Stimulated activated naive CD8-positive, alpha-beta T cell treated with anti-CD3 and anti-CD28 coated beads, Interleukin-15, Interleukin-2, amounts not matched to agents 100 ng/mL and 50 ng/mL, for 24 hours (primary cell): ENCODE measurements around the gene UBE2I.
A peak's percentile ranks its signal among the peaks of the same experiment; 100 is the strongest.

ENCODE experiments used
- H3K27ac Mint-ChIP-seq: one replicate; pipeline ENCODE4 v1.8.0; 2021; ENCODE audit warnings: mild to moderate bottlenecking, mixed read lengths
- H3K27me3 Mint-ChIP-seq: one replicate; pipeline ENCODE4 v1.8.0; 2021; ENCODE audit warnings: mixed read lengths
- H3K36me3 Mint-ChIP-seq: one replicate; pipeline ENCODE4 v1.8.0; 2021; ENCODE audit warnings: low read depth, mixed read lengths
- H3K4me1 Mint-ChIP-seq: one replicate; pipeline ENCODE4 v1.8.0; 2021; ENCODE audit warnings: low read depth, mixed read lengths
- H3K4me3 Mint-ChIP-seq: one replicate; pipeline ENCODE4 v1.8.0; 2021; ENCODE audit warnings: mild to moderate bottlenecking, mixed read lengths
- H3K9me3 Mint-ChIP-seq: one replicate; pipeline ENCODE4 v1.8.0; 2021; ENCODE audit warnings: mixed read lengths

UBE2I gene

DNA sequence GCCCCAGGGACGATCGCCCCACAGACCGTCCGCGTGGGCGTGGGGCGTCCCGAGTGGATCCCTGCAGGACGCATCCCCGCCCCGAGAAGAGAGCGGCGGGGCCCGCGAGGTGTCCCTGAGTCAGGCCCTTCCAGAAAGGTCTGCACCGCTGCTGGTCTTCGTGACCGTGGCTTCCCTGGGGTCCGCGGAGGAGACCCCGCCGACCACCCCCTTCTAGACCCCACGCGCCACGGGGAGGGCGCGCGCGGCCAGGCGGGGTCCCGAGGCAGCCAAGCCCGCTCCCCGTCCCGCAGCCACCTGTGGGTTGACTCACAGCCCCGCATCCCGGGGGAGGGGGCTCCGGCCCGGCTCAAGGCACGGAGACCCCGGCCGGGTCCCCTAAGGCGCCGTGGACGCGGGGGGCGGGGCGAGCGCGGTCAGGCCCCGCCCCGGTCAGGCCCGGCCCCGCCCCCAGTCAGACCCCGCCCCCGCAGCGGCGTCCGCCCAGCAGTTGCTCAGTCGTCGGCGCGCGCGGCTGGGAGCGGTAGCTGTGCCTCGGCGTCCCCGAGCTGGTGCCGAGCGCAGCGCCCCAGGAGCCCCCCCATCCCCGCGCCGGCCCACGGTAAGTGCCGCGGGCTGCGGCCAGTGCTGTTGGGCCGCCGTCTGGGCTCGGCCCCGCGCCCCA is 23.8 kb downstream of the UBE2I start, which contains the start of gene BAIAP3:
Gene BAIAP3, plus strand, starts transcription at position 497 of the 664 bp plus-strand sequence. CDS start 4,905 bp downstream, outside the sequence.
- Mint-ChIP-seq H3K4me3 (peak within 1 kb of the TSS; percentile 61), H3K27me3 (peaks cover 22% of the 10 kb centered on the region), H3K27ac (no peak within 1 kb of the TSS), H3K9me3 (no peaks in the 10 kb centered on the region), H3K36me3 (no peaks in the 10 kb centered on the region), H3K4me1 (peaks cover 14% of the 10 kb centered on the region)

DNA sequence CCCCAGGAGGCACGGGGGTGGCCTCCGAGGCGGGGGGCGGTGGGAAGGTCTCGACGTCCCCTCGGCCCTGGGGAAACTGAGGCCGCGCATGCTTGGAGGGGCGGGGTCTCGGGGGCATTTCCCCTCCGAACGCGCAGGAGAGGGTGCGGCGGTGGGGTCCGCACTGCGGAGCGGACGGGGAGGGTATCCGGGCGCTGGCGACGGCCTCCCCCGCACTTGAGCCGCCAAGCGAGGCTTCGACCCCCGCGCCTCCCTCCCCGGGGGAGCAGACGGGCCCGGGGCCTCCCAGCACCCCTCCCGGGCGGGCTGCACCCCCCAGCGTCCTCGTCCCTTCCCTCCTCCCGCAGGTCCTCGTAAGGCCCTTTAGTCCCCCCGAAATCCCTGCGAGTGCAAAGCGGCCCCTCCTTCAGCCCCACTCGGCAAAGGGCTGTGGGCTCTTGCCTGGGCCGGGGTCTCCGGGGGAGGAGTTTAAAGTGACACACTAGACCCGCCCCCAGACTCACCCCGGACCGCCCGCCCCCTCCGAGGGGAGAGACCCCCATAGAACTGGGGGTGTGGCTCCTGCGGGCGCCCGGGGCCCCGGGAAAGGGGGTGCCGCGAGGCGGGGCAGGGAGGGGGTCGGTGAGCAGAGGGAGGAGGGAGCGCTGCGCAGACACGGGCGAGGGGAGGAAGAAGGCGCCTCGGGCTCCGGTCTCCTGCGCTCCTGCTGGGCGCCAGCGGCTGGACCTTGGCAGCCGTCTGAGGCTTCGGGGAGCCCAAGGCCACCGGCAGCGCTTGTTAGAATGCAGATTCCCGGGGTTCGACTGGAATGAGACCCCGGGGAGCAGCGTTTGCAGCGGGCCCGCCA is 24.6 kb downstream of the UBE2I start:
- H3K27ac Mint-ChIP-seq, result no peak overlapping the region
- H3K4me3 Mint-ChIP-seq, result no peak overlapping the region
- no peaks in the 10 kb centered on the region for H3K36me3 Mint-ChIP-seq
- H3K4me1 Mint-ChIP-seq, result peaks cover 14% of the 10 kb centered on the region
- no peaks in the 10 kb centered on the region for H3K9me3 Mint-ChIP-seq
- peaks cover 22% of the 10 kb centered on the region for H3K27me3 Mint-ChIP-seq

DNA sequence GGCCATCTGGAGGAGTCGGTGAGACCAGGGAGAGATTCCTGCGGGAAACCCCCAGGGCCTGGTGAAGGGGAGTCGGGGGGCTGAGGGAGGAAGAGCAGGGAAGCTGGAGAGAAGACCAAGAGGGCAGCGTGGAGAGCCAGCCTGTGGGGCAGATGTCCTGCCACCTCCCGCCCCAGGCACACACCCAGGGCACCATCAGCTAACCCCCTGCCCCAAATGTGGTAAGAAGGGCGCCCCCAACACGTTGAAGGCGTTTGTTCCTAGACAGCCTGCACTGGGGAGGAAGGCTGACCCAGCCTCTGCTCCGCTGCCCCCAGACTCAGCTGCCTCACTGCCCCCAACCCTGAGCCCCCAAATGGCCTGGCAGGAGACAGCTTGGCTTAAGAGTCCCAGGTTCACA is 25.3 kb downstream of the UBE2I start:
- Mint-ChIP-seq H3K4me1 (peaks cover 14% of the 10 kb centered on the region), H3K36me3 (no peaks in the 10 kb centered on the region), H3K9me3 (no peaks in the 10 kb centered on the region), H3K27ac (no peak overlapping the region), H3K27me3 (peaks cover 22% of the 10 kb centered on the region), H3K4me3 (no peak overlapping the region)

DNA sequence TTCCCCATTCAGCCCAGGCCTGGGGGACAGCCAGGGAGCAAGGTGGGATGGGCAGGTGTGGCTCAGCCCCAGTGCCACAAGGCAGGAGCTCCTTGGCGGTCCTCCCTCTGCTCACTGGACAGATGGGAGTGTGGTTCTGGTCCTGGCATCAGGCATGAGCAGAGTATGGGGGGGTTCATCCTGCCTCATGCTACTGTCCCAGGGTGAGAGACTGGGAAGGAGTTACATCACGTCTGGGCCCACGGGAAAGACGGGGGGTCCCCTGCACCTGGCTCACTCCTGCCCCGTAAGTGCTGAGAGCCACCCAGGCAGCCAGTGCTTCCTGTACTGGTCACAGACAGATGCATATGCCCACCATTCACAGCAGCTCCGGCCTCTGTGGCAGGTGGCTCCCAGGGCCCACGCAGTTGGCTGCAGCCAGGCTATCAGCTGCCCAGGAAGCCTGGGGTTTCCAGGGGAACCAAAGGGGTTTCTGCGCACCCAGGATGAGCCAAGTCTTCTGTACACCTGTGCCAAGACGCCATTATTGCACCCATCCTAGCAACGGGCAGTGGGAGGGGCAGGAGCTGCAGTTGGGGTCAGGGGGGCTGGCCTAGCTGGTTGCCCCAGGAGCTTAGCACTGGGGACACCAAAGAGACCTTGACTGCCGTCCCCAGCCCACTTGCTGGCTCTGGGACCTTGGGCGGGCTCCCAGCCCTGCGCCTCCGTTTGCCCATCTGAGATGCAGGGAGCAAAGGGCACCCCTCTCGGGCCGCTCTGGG is 26.0 kb downstream of the UBE2I start:
- no peaks in the 10 kb centered on the region for H3K9me3 Mint-ChIP-seq
- no peak overlapping the region for H3K27ac Mint-ChIP-seq
- H3K4me3 Mint-ChIP-seq, result no peak overlapping the region
- peaks cover 22% of the 10 kb centered on the region for H3K27me3 Mint-ChIP-seq
- peaks cover 14% of the 10 kb centered on the region for H3K4me1 Mint-ChIP-seq
- H3K36me3 Mint-ChIP-seq, result no peaks in the 10 kb centered on the region

DNA sequence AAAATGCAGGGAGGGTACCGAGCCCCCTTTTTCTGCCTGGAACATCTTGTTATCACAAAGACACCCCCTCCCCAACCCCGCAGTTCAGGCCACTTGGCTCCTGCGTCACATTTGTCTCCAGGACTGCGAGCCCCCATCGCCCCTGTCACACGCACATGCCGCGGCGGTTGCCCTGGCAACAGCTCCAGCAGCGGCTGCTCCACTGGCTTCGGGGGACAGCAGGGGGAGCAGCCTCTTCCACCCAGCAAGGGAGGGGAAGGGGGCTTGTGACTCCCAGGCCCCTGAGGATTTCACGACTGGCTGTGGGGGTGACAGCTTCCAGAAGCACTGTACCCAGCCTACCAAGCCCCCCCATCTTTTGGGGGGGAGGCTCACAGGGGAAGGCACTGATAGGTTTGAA is 26.6 kb downstream of the UBE2I start:
- H3K36me3 Mint-ChIP-seq, result no peaks in the 10 kb centered on the region
- no peaks in the 10 kb centered on the region for H3K9me3 Mint-ChIP-seq
- peaks cover 22% of the 10 kb centered on the region for H3K27me3 Mint-ChIP-seq
- H3K27ac Mint-ChIP-seq, result no peak overlapping the region
- H3K4me3 Mint-ChIP-seq, result no peak overlapping the region
- peaks cover 14% of the 10 kb centered on the region for H3K4me1 Mint-ChIP-seq

DNA sequence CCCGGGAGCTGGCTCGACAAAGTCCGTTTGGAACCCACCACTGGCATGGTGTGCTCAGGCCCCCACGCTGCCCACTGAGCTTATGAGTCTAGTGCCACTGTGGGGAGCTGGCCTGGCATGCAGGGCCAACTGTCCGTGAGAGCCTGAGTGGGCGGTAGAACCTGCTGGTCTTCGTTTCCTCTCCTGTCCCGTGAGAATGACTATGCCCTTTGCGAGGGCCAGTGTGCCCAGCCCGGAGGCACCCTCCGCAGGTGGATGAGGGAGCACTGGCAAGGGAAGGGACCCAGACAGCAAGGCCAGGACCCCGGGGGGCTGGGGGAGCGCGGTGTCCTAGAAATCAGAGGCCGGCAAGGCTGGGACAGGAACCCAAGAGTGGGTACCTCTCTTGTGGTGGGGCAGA is 27.2 kb downstream of the UBE2I start:
- no peaks in the 10 kb centered on the region for H3K9me3 Mint-ChIP-seq
- peaks cover 10% of the 10 kb centered on the region for H3K4me1 Mint-ChIP-seq
- H3K36me3 Mint-ChIP-seq, result no peaks in the 10 kb centered on the region
- peaks cover 18% of the 10 kb centered on the region for H3K27me3 Mint-ChIP-seq
- H3K27ac Mint-ChIP-seq, result no peak overlapping the region
- H3K4me3 Mint-ChIP-seq, result no peak overlapping the region

DNA sequence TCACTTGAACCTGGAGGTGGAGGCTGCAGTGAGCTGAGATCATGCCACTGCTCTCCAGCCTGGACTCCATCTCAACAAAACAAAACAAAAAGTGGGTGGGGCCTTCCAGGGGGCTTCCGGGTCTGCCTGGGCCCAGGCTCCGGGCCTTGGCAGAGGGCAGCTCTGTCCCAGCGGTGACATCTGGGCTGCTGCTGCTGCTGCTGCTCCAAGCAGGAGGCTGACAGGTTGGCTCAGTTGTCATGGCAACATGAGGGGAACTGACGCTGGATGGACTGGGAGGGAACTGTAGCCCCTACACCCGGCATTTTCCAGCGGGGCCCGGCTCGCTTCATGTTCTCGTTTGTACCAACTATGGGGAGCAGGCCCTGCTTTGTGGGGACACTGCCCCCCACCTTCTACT is 28.1 kb downstream of the UBE2I start:
- H3K4me1 Mint-ChIP-seq, result peaks cover 12% of the 10 kb centered on the region
- no peak overlapping the region for H3K4me3 Mint-ChIP-seq
- no peaks in the 10 kb centered on the region for H3K9me3 Mint-ChIP-seq
- H3K36me3 Mint-ChIP-seq, result no peaks in the 10 kb centered on the region
- no peak overlapping the region for H3K27ac Mint-ChIP-seq
- H3K27me3 Mint-ChIP-seq, result peaks cover 12% of the 10 kb centered on the region

DNA sequence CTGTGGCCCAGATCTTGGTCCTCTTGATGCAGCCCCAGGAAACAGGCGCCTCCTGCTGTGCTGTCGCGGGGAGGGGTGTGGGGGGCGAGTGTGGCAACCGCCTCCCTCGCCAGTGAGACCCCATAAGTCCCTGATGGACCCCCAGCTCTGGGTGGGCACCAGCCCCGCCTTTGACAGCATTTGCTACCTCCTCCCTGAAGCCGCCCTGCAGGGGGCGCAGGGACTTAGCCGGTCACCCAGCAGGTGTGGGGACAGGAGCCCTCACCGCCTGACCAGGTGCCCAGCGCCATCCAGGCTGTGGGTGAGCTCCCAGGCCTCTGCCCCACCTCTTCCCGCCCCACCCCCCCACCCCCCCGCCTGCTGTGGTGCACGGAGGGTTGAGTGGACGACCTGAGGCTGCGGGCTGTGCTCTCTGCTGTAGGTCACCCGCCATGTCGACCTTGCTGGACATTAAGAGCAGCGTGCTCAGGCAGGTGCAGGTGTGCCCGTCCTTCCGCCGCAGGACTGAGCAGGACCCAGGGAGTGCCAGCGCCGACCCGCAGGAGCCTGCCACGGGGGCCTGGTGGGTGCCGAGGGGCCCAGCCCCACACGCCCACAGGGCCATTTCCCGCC is 28.8 kb downstream of the UBE2I start:
- Mint-ChIP-seq H3K27ac (no peak overlapping the region), H3K9me3 (no peaks in the 10 kb centered on the region), H3K27me3 (peaks cover 8% of the 10 kb centered on the region), H3K36me3 (no peaks in the 10 kb centered on the region), H3K4me3 (no peak overlapping the region), H3K4me1 (peaks cover 16% of the 10 kb centered on the region)

DNA sequence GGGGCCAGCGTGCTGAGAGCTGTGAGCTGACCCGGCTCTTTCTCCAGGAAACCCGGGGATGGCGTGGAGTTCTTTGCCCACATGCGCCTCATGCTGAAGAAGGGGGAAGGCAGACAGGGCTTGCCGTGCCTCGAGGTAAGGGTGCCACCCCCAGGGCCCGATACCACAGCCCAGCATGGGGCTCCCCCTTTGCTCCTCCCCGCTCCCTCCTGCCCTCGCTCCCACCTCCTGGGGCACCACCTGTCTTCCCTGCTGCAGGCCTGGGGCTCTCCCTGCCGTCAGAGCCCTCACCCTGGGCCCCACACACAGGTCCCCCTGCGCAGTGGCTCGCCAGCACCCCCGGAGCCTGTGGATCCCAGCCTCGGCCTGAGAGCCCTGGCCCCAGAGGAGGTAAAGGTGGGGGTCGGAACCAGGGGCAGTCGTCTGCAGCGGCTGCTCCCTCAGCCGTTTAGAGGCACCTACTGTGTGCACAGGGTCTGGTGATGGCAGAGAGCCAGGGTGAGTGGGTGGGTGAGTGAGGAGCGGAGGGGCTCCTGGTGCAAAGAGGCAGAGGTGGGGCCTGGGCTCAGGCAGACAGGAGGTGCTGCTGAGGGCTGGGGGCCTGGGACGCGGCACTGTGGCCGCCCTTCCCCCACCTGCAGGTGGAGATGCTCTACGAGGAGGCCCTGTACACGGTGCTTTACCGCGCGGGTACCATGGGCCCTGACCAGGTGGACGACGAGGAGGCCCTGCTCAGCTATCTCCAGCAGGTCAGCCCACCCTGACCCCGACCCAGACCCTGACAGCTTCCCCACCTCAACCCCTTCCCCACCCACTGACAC is 29.6 kb downstream of the UBE2I start:
- peaks cover 22% of the 10 kb centered on the region for H3K4me1 Mint-ChIP-seq
- no peak overlapping the region for H3K4me3 Mint-ChIP-seq
- no peaks in the 10 kb centered on the region for H3K9me3 Mint-ChIP-seq
- H3K27me3 Mint-ChIP-seq, result peaks cover 8% of the 10 kb centered on the region
- H3K36me3 Mint-ChIP-seq, result no peaks in the 10 kb centered on the region
- no peak overlapping the region for H3K27ac Mint-ChIP-seq

DNA sequence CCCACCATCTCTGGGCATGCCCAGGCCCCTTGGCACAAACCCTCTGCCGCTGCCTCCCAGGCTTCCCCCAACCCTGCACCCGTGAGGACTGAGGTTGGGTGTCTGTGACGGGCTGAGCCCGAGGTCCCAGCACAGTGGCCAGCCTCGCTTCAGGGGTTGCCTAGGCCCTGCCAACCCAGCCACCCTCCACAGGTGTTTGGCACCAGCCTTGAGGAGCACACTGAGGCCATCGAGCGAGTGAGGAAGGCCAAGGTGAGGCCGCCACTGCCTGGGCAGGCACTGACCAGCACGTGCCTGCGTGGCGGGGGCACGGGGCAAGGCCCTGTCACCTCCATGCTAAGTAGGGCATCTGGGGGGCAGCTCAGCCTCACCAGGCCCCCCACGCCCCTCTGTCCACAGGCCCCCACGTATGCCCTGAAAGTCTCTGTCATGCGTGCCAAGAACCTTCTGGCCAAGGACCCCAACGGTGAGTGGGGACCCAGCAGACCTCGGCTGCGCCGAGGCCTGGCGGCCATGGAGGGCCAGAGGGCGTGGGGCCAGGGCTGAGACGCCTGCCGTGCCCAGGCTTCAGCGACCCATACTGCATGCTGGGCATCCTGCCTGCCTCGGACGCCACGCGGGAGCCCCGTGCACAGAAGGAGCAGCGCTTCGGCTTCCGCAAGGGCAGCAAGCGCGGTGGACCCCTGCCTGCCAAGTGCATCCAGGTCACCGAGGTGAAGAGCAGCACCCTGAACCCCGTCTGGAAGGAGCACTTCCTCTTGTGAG is 31.5 kb downstream of the UBE2I start:
- H3K36me3 Mint-ChIP-seq, result no peaks in the 10 kb centered on the region
- H3K4me3 Mint-ChIP-seq, result no peak overlapping the region
- H3K27me3 Mint-ChIP-seq, result no peaks in the 10 kb centered on the region
- no peak overlapping the region for H3K27ac Mint-ChIP-seq
- no peaks in the 10 kb centered on the region for H3K9me3 Mint-ChIP-seq
- H3K4me1 Mint-ChIP-seq, result peaks cover 25% of the 10 kb centered on the region

DNA sequence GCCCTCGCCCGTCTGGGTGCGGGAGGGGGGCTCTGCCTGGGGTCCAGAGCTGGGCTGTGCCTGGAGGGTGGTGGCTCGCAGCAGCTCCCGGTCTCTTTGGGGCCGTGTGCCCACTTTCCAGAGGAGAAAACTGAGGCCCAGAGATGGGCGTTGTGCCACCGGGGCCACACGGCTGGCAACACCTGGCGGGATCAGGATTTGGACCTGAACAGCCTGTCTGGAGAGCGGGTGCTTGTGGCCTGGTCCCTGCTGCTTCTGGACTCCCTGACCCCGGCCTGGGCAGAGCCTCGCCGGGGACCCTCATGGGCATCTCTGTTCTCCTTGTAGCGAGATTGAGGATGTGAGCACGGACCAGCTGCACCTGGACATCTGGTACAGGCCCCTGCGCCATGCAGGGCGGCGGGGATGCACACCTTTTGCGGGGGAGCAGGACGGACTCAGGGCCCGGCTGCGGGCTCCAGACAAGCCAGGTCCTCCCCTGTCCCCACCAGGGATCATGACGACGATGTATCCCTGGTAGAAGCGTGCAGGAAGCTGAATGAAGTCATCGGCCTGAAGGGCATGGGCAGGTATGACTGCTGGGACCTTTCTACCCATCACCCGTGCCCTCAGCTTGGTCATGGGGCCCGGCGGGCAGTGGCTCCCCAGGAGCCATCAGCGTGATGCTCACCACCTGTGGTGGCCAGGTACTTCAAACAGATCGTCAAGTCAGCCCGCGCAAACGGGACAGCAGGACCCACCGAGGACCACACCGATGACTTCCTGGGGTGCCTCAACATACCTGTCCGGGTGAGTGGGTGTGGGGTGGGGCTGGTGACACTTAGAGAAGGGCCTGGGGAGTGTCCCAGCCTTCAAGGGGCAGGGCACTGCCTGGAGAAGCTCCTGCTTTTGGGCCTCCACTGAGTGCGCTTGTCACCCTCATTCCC is 32.3 kb downstream of the UBE2I start:
- Mint-ChIP-seq H3K27me3 (no peaks in the 10 kb centered on the region), H3K4me3 (no peak overlapping the region), H3K4me1 (peaks cover 25% of the 10 kb centered on the region), H3K9me3 (no peaks in the 10 kb centered on the region), H3K36me3 (no peaks in the 10 kb centered on the region), H3K27ac (no peak overlapping the region)

DNA sequence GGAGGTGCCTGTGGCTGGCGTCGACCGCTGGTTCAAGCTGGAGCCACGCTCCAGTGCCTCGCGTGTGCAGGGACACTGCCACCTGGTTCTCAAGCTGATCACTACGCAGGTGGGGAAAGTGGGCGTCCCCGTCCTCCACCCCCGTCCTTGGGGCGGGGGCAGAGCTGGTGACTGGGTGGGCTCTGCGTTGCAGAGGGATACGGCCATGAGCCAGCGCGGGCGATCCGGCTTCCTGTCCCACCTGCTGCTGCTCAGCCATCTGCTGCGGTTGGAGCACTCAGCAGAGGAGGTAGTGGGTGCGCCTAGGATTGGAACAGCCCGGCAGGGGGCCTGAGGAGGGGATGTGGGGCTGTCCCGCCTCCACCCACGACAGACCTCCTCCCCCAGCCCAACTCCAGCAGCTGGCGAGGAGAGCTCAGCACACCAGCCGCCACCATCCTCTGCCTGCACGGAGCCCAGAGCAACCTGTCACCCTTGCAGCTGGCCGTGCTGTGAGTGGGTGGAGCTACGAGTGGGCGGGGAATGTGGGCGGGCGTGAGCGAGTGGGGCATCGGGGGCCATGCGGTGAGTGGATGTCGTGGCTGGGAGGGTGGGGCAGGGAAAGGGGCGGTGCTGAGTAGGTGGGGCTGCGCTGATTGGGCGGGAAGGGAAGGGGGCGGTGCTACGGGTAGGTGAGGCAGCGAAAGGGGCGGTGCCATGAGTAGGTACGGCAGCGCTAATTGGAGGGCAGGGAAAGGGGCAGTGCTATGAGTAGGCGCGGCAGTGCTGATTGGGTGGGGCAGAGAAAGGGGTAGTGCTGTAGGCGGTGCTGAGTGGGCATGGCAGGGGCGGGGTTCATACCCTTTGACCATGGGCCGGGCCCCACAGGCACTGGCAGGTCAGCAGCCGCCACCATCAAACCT is 33.3 kb downstream of the UBE2I start:
- Mint-ChIP-seq H3K36me3 (no peaks in the 10 kb centered on the region), H3K27me3 (no peaks in the 10 kb centered on the region), H3K4me3 (peak overlapping the region; percentile 37), H3K9me3 (no peaks in the 10 kb centered on the region), H3K4me1 (peaks cover 25% of the 10 kb centered on the region), H3K27ac (peak overlapping the region; percentile 71)
